Testis (tissue), 3 donors: ENCODE results near the gene ARHGAP26. TPM values are rescaled to one million over a fixed set of nuclear protein-coding genes. Genes with fewer than 3 reads are reported as not detected.

Experiments used
- DNase-seq: peaks from one replicate; pipeline ENCODE4 v3.0.0-alpha.2; 2019
- H3K27ac ChIP-seq, 2 donors: fragments of 200-600 bp; sonication (generic); one replicate each; pipeline ENCODE4 v1.5.1; 2019
- H3K27me3 ChIP-seq: fragments of 200-600 bp; sonication (generic); one replicate; pipeline ENCODE4 v1.5.1; 2019
- H3K36me3 ChIP-seq: fragments of 200-600 bp; sonication (generic); one replicate; pipeline ENCODE4 v1.5.1; 2017; ENCODE audit warnings: low read depth; ENCODE audit errors: missing control alignments
- H3K4me1 ChIP-seq: fragments of 200-600 bp; sonication (generic); one replicate; pipeline ENCODE4 v1.5.1; 2019
- H3K4me3 ChIP-seq, 2 donors: fragments of 200-600 bp; sonication (generic); one replicate each; pipeline ENCODE4 v1.5.1; 2017 to 2019
- H3K9me3 ChIP-seq: fragments of 200-600 bp; sonication (generic); one replicate; pipeline ENCODE4 v1.5.1; 2017
- POLR2A ChIP-seq: fragments of 450-650 bp; IDR thresholded peaks from one replicate; pipeline ENCODE4 v1.6.1; 2017; ENCODE audit warnings: antibody characterized with exemption, mild to moderate bottlenecking, moderate library complexity
- WGBS, 2 donors: methylation state at CpG; one replicate each; pipeline ENCODE4 v1.1.5; 2018; 5-methylcytosine and 5-hydroxymethylcytosine counted together
- intact Hi-C: fragments of 100-400 bp; cut with DNase I; formaldehyde crosslinking; loops from one replicate; pipeline ENCODE4 v1.15.1; 2023; ENCODE audit warnings: low total_unique reads
- polyA plus RNA-seq: library from polyadenylated mRNA; stranded (reverse); fragments of 350-450 nt; fragmentation: Illumina TruSeq; extraction: RNeasy Lipid Tissue Mini Kit (QIAGEN cat#74804); gene quantifications from one replicate; pipeline ENCODE4 v1.2.3, GENCODE V29; 2014; ENCODE audit warnings: low read depth, low replicate concordance; ENCODE audit not compliant: insufficient read depth
- total RNA-seq, 2 donors: library from RNA; depleted of rRNA; stranded (reverse); fragments of >200 nt; gene quantifications; one replicate each; pipeline ENCODE4 v1.2.3, GENCODE V29; 2016
- TF ChIP-seq, protein P1 (sequence below), 3 experiments: fragments of 450-650 bp in 2 of 3; fragments of 200-600 bp in 1 of 3; sonication (generic) in 1 of 3; IDR thresholded peaks; one replicate each; pipeline ENCODE4 v1.5.1; 2016 to 2019; ENCODE audit warnings: antibody characterized with exemption in 3 of 3, mild to moderate bottlenecking in 2 of 3, moderate library complexity in 1 of 3

Gene ARHGAP26
- total and polyA plus RNA-seq, 3 donors from 2014 or later: 33.8 to 98.7 (median 95.7) TPM

DNA sequence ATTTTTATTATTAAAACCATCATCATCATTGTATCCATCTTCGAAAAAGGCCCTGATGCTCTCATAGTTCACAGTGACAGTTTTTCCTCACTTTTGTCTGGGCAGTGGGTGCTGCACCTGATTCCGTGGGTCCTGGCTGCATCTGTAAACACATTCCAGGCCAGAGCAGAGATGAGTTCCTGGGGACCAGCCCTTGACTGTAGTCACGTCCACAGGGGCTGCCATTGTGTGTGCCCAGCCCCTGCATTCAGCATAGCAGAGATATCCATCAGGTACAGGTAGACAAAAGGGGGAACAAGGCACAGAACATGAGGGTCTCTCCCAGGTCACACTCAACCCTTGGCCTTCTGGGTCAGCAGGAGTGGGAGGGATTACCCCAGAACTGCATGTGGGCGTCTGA is 444.3 kb downstream of the ARHGAP26 start:
- intact Hi-C loops: no loop called here
- no peak overlapping the region for H3K27ac ChIP-seq

GRCh38 chr5:143214890-143215289 is 444.7 kb downstream of the ARHGAP26 start:
- intact Hi-C loops: no loop called here
- no peak overlapping the region for H3K4me3 ChIP-seq
- 63 to 81% methylated on average over 4 to 6 of the region's 6 CpGs for WGBS, 2 donors
- no peaks in the 10 kb centered on the region for H3K9me3 ChIP-seq
- no peak overlapping the region for H3K27ac ChIP-seq
- DNase-seq: no peak
- H3K36me3 ChIP-seq: no peaks in the 10 kb centered on the region
- H3K27me3 ChIP-seq: no peaks in the 10 kb centered on the region
- TF ChIP-seq, protein P1, sequence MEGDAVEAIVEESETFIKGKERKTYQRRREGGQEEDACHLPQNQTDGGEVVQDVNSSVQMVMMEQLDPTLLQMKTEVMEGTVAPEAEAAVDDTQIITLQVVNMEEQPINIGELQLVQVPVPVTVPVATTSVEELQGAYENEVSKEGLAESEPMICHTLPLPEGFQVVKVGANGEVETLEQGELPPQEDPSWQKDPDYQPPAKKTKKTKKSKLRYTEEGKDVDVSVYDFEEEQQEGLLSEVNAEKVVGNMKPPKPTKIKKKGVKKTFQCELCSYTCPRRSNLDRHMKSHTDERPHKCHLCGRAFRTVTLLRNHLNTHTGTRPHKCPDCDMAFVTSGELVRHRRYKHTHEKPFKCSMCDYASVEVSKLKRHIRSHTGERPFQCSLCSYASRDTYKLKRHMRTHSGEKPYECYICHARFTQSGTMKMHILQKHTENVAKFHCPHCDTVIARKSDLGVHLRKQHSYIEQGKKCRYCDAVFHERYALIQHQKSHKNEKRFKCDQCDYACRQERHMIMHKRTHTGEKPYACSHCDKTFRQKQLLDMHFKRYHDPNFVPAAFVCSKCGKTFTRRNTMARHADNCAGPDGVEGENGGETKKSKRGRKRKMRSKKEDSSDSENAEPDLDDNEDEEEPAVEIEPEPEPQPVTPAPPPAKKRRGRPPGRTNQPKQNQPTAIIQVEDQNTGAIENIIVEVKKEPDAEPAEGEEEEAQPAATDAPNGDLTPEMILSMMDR (IDR thresholded peaks at IDR 0.05): no peak
- no peak for TF ChIP-seq POLR2A
- peaks cover 4% of the 10 kb centered on the region for H3K4me1 ChIP-seq

More for the DNA sequence above, 444.3 kb downstream of the ARHGAP26 start:
- TF ChIP-seq, protein P1 (IDR thresholded peaks at IDR 0.05): no peak
- no peak for TF ChIP-seq POLR2A
- no peaks in the 10 kb centered on the region for H3K36me3 ChIP-seq
- H3K9me3 ChIP-seq: no peaks in the 10 kb centered on the region
- 93 to 95% methylated on average over 3 to 4 of the region's 4 CpGs for WGBS, 2 donors
- H3K27me3 ChIP-seq: no peaks in the 10 kb centered on the region
- peaks cover 4% of the 10 kb centered on the region for H3K4me1 ChIP-seq
- no peak for DNase-seq
- no peak overlapping the region for H3K4me3 ChIP-seq

DNA sequence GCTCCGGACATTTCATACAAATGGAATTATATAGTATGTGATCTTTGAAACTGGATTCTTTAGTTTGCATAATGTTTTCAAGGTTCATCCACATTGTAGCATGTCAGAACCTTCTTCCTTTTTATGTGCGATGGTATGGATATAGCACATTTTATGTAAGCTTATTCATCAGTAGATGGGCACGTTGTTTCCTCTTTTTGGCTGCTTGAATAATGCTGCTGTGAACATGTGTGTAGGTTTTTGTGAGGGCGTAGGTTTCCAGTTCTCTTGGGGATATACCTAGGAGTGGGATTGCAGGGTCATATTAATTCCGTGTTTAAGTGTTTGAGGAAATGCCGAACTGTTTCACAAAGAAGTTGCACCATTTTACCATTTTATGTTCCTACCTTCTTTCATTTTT is 445.5 kb downstream of the ARHGAP26 start:
- Histone ChIP-seq H3K27me3 (no peaks in the 10 kb centered on the region), H3K36me3 (no peaks in the 10 kb centered on the region), H3K27ac (no peak overlapping the region), H3K4me3 (no peak overlapping the region), H3K4me1 (peaks cover 4% of the 10 kb centered on the region), H3K9me3 (no peaks in the 10 kb centered on the region)
- WGBS, 2 donors: 88 to 91% methylated on average over 6 of the region's 6 CpGs
- TF ChIP-seq POLR2A: no peak
- TF ChIP-seq, protein P1 (IDR thresholded peaks at IDR 0.05): no peak
- DNase-seq: no peak
- intact Hi-C loops: no loop called here

DNA sequence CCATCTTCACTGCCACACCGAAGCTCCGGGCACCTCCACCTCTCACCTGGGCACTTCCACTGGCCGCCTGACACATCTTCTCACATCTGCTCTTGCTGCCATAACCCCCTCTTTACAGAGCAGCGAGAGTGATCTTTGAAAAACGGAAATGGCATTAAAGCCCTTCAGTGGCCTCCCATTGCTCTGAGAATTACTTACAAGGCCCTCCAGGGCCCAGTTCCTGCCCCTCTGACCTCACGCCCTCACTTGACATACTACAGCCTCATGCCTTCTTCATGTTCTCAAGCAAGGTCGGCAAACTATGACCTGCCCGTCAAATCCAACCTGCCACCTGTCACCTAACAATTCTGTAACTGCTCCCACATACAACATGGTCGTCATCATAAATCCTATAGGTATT is 446.0 kb downstream of the ARHGAP26 start:
- no peak for DNase-seq
- Histone ChIP-seq H3K27ac (no peak overlapping the region), H3K9me3 (no peaks in the 10 kb centered on the region), H3K27me3 (no peaks in the 10 kb centered on the region), H3K36me3 (no peaks in the 10 kb centered on the region), H3K4me1 (peaks cover 4% of the 10 kb centered on the region), H3K4me3 (no peak overlapping the region)
- TF ChIP-seq, protein P1 (IDR thresholded peaks at IDR 0.05): no peak
- TF ChIP-seq POLR2A: no peak
- 73 to 86% methylated on average over 9 of the region's 9 CpGs for WGBS, 2 donors
- intact Hi-C loops: no loop called here

DNA sequence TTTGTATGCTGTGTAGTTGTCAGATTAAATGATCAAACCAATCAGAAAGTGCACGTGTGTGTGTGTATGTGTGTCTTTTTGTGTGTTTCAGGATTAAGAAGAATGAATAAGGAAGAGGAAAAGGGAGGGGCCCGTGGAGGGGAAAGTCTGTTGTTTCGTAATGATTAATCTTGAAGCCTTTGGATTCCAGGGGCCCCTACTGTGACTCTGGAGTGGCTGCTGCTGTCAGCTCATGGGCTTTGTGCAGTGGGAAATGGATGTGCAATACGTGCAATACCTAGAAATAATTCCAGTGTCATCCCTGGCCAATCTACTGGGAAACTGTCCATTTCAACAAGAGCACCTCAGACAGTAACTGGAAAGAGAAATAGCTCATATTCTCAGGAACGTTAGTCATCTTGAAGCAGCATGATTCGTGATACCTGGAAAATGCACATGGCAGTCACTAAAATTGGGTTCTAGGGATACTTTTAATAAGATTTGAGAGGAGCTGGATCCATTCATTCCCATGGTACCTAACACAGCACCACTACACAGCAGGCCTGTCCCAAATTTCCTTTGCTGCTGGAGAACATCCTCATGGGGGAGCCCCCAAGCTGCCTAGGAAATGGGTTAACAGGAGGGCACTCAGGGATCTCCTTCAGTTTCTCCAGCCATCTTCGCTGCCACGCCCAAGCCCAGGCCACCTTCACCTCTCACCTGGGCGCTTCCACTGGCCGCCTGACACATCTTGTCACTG is 447.1 kb downstream of the ARHGAP26 start:
- 79 to 80% methylated on average over 10 of the region's 10 CpGs for WGBS, 2 donors
- no peaks in the 10 kb centered on the region for H3K27me3 ChIP-seq
- DNase-seq: no peak
- H3K4me3 ChIP-seq: no peak overlapping the region
- intact Hi-C loops: no loop called here
- no peak overlapping the region for H3K27ac ChIP-seq
- H3K4me1 ChIP-seq: peaks cover 7% of the 10 kb centered on the region
- H3K9me3 ChIP-seq: no peaks in the 10 kb centered on the region
- no peaks in the 10 kb centered on the region for H3K36me3 ChIP-seq
- TF ChIP-seq POLR2A: no peak
- TF ChIP-seq, protein P1 (IDR thresholded peaks at IDR 0.05): no peak
